WTC11 (cell line): Measurements from ENCODE around the gene HMCN1. TPM values are rescaled to one million over a fixed set of nuclear protein-coding genes. Genes with fewer than 3 reads are reported as not detected.
A peak's percentile ranks its signal among the peaks of the same experiment; 100 is the strongest.

Source experiments
- ATAC-seq: fragments of 200-7000 bp; cut with Tn5 transposase; 2 replicates; pipeline ENCODE4 v1.10.0; 2021; ENCODE audit warnings: mild to moderate bottlenecking, moderate library complexity
- CTCF ChIA-PET: fragments of 300-600 bp; sonication (Branson Sonifier 250); formaldehyde crosslinking; loops from one replicate; lab custom pipeline; 2021; ENCODE audit warnings: antibody characterized with exemption; lab: Charles Lee
- POLR2A ChIA-PET: fragments of 350-600 bp; sonication (Branson Sonifier 250); formaldehyde crosslinking; loops from one replicate; lab custom pipeline; 2021; ENCODE audit warnings: antibody characterized with exemption; lab: Charles Lee
- DNase-seq: peaks from one replicate; pipeline ENCODE4 v3.0.0; 2021; ENCODE audit warnings: low spot score
- H3K27ac Mint-ChIP-seq: 2 replicates; pipeline ENCODE4 v1.8.0; 2021; ENCODE audit warnings: mixed read lengths
- H3K27me3 Mint-ChIP-seq: 2 replicates; pipeline ENCODE4 v1.8.0; 2021; ENCODE audit warnings: low read depth, mild to moderate bottlenecking, moderate library complexity, mixed read lengths
- H3K36me3 Mint-ChIP-seq: 2 replicates; pipeline ENCODE4 v1.8.0; 2021; ENCODE audit warnings: mixed read lengths
- H3K4me1 Mint-ChIP-seq: 2 replicates; pipeline ENCODE4 v1.8.0; 2022; ENCODE audit warnings: mixed read lengths
- H3K4me3 Mint-ChIP-seq: 2 replicates; pipeline ENCODE4 v1.8.0; 2021; ENCODE audit warnings: mild to moderate bottlenecking, moderate library complexity, mixed read lengths
- H3K9me3 Mint-ChIP-seq: 2 replicates; pipeline ENCODE4 v1.8.0; 2021; ENCODE audit warnings: mixed read lengths
- AFF4 ChIP-seq: sonication (generic); formaldehyde crosslinking; IDR thresholded peaks from 2 replicates; pipeline ENCODE4 v1.8.1; 2023; ENCODE audit warnings: mild to moderate bottlenecking, missing genetic modification reagents, borderline replicate concordance
- ATF3 ChIP-seq: sonication (generic); formaldehyde crosslinking; conservative IDR thresholded peaks from 2 replicates; pipeline ENCODE4 v1.8.1; 2022; ENCODE audit warnings: mild to moderate bottlenecking, missing genetic modification reagents
- CDX4 ChIP-seq: fragments of 250-450 bp; sonication (Bioruptor Pico); IDR thresholded peaks from 2 replicates; pipeline ENCODE4 v1.9.0; 2021; ENCODE audit warnings: moderate library complexity, mild to moderate bottlenecking, inconsistent platforms, borderline replicate concordance
- CTCF ChIP-seq: fragments of 200-600 bp; IDR thresholded peaks from 2 replicates; pipeline ENCODE4 v1.8.0; 2022; ENCODE audit warnings: antibody characterized with exemption
- E2F5 ChIP-seq: sonication (generic); formaldehyde crosslinking; IDR thresholded peaks from 2 replicates; pipeline ENCODE4 v1.8.1; 2022; ENCODE audit warnings: mild to moderate bottlenecking, moderate library complexity, missing genetic modification reagents
- ETV6 ChIP-seq: sonication (generic); formaldehyde crosslinking; IDR thresholded peaks from 2 replicates; pipeline ENCODE4 v1.8.1; 2022; ENCODE audit warnings: mild to moderate bottlenecking, missing genetic modification reagents
- IRF2 ChIP-seq: sonication (generic); formaldehyde crosslinking; IDR thresholded peaks from 2 replicates; pipeline ENCODE4 v1.8.0; 2022; ENCODE audit warnings: low read depth, missing genetic modification reagents, borderline replicate concordance
- JAZF1 ChIP-seq: fragments of 250-450 bp; sonication (Bioruptor Pico); IDR thresholded peaks from 2 replicates; pipeline ENCODE4 v1.9.0; 2021; ENCODE audit warnings: moderate library complexity, mild to moderate bottlenecking, inconsistent platforms
- MAX ChIP-seq: sonication (generic); formaldehyde crosslinking; IDR thresholded peaks from 2 replicates; pipeline ENCODE4 v1.8.0; 2022; ENCODE audit warnings: mild to moderate bottlenecking, missing genetic modification reagents
- NFATC4 ChIP-seq: fragments of 250-450 bp; sonication (Bioruptor Pico); IDR thresholded peaks from 2 replicates; pipeline ENCODE4 v1.9.0; 2021; ENCODE audit warnings: mild to moderate bottlenecking
- NFYB ChIP-seq: sonication (generic); formaldehyde crosslinking; conservative IDR thresholded peaks from 2 replicates; pipeline ENCODE4 v1.8.0; 2022; ENCODE audit warnings: low read depth, missing genetic modification reagents
- PRDM15 ChIP-seq: sonication (generic); formaldehyde crosslinking; IDR thresholded peaks from 2 replicates; pipeline ENCODE4 v1.8.0; 2022; ENCODE audit warnings: missing genetic modification reagents
- RORB ChIP-seq: fragments of 250-450 bp; sonication (Bioruptor Pico); IDR thresholded peaks from 2 replicates; pipeline ENCODE4 v1.9.0; 2021; ENCODE audit warnings: mild to moderate bottlenecking
- SMAD4 ChIP-seq: sonication (generic); formaldehyde crosslinking; IDR thresholded peaks from 2 replicates; pipeline ENCODE4 v1.8.0; 2022; ENCODE audit warnings: mild to moderate bottlenecking, missing genetic modification reagents
- SP1 ChIP-seq: sonication (generic); formaldehyde crosslinking; conservative IDR thresholded peaks from 2 replicates; pipeline ENCODE4 v1.8.1; 2022; ENCODE audit warnings: missing genetic modification reagents
- ZBTB43 ChIP-seq: sonication (generic); formaldehyde crosslinking; IDR thresholded peaks from 2 replicates; pipeline ENCODE4 v1.8.1; 2023; ENCODE audit warnings: mild to moderate bottlenecking, missing genetic modification reagents
- total RNA-seq: library from RNA; stranded (reverse); gene quantifications from 3 replicates; pipeline ENCODE4 v1.2.3, GENCODE V29; 2021

The HMCN1 gene
- total RNA-seq, 1 experiment from 2014 or later, result 5.6 TPM

GRCh38 chr1:185933580-185933979 is 199.4 kb downstream of the HMCN1 start:
- Mint-ChIP-seq H3K27me3 (no peaks in the 10 kb centered on the region), H3K4me3 (no peak overlapping the region), H3K4me1 (peaks cover 22% of the 10 kb centered on the region), H3K27ac (no peak overlapping the region), H3K9me3 (peaks cover 19% of the 10 kb centered on the region), H3K36me3 (peaks cover 18% of the 10 kb centered on the region)
- ChIA-PET POLR2A (no interaction called here), CTCF (no interaction called here)
- ATAC-seq (peak; percentile 20), DNase-seq (no peak)
- TF ChIP-seq CTCF, result no peak
- TF ChIP-seq CDX4 (CRISPR knock-in tag), result no peak
- TF ChIP-seq MAX (CRISPR knock-in tag), result no peak
- no peak for TF ChIP-seq NFATC4
- no peak for TF ChIP-seq NFYB
- TF ChIP-seq SMAD4 (CRISPR knock-in tag), result no peak
- TF ChIP-seq E2F5, result no peak
- no peak for TF ChIP-seq RORB
- TF ChIP-seq ATF3, result no peak

GRCh38 chr1:185934476-185935189 is 200.4 kb downstream of the HMCN1 start:
- DNase-seq, result no peak
- no peak overlapping the region for H3K4me3 Mint-ChIP-seq
- H3K36me3 Mint-ChIP-seq, result peaks cover 20% of the 10 kb centered on the region
- TF ChIP-seq JAZF1 (CRISPR knock-in tag), result no peak
- TF ChIP-seq PRDM15, result no peak
- H3K4me1 Mint-ChIP-seq, result peaks cover 30% of the 10 kb centered on the region
- H3K27ac Mint-ChIP-seq, result no peak overlapping the region
- H3K27me3 Mint-ChIP-seq, result no peaks in the 10 kb centered on the region
- ChIA-PET CTCF (no interaction called here), POLR2A (no interaction called here)
- H3K9me3 Mint-ChIP-seq, result peaks cover 22% of the 10 kb centered on the region
- no peak for ATAC-seq

GRCh38 chr1:185935360-185935759 is 201.2 kb downstream of the HMCN1 start:
- no peak for ATAC-seq
- DNase-seq, result no peak
- no peak for TF ChIP-seq ETV6
- TF ChIP-seq AFF4 (CRISPR knock-in tag), result no peak
- no peak for TF ChIP-seq JAZF1 (CRISPR knock-in tag)
- no peak for TF ChIP-seq ZBTB43 (CRISPR knock-in tag)
- TF ChIP-seq IRF2 (CRISPR knock-in tag), result no peak
- no peak for TF ChIP-seq SP1 (CRISPR knock-in tag)
- no peak for TF ChIP-seq NFATC4
- POLR2A ChIA-PET, result no interaction called here
- Mint-ChIP-seq H3K36me3 (peaks cover 20% of the 10 kb centered on the region), H3K4me1 (peaks cover 32% of the 10 kb centered on the region), H3K27ac (no peak overlapping the region), H3K9me3 (peaks cover 22% of the 10 kb centered on the region), H3K4me3 (no peak overlapping the region), H3K27me3 (no peaks in the 10 kb centered on the region)
- CTCF ChIA-PET, result no interaction called here
